H54 (cell line): ENCODE data around the gene MAD1L1.

Source experiments
- DNase-seq: peaks from one replicate; pipeline ENCODE4 v3.0.0; 2011; ENCODE audit warnings: low spot score, mixed read lengths; ENCODE audit not compliant: insufficient read length
- FAIRE-seq: peaks from 3 replicates; lab custom pipeline; 2011; peaks lifted over from hg19 to GRCh38; lab: Jason Lieb, UNC
- POLR2A ChIP-seq: IDR thresholded peaks from 2 replicates; pipeline ENCODE4 v1.6.1; 2011; ENCODE audit warnings: low read depth, mild to moderate bottlenecking, low read length

Gene MAD1L1

GRCh38 chr7:1964211-1964912 lies 268.4 kb downstream of the MAD1L1 start:
- TF ChIP-seq POLR2A, result no peak
- DNase-seq (no peak), FAIRE-seq (no peak)

GRCh38 chr7:1963575-1963974 lies 269.2 kb downstream of the MAD1L1 start:
- no peak for FAIRE-seq
- TF ChIP-seq POLR2A, result no peak
- DNase-seq, result no peak

GRCh38 chr7:1961701-1962276 lies 271.0 kb downstream of the MAD1L1 start:
- FAIRE-seq, result no peak
- TF ChIP-seq POLR2A, result no peak
- no peak for DNase-seq

- TF ChIP-seq POLR2A, result no peak
- FAIRE-seq (no peak), DNase-seq (no peak)
Observed at GRCh38 chr7:1959305-1959704, 273.4 kb downstream of the MAD1L1 start.

- FAIRE-seq, result no peak
- no peak for TF ChIP-seq POLR2A
- DNase-seq, result no peak
Observed at GRCh38 chr7:1957471-1958225, 275.1 kb downstream of the MAD1L1 start.

- no peak for TF ChIP-seq POLR2A
- FAIRE-seq, result no peak
- no peak for DNase-seq
Observed at GRCh38 chr7:1956611-1957470, 275.9 kb downstream of the MAD1L1 start.

GRCh38 chr7:1956141-1956540 lies 276.6 kb downstream of the MAD1L1 start:
- no peak for DNase-seq
- no peak for FAIRE-seq
- TF ChIP-seq POLR2A, result no peak

- no peak for DNase-seq
- no peak for FAIRE-seq
- TF ChIP-seq POLR2A, result no peak
Observed at GRCh38 chr7:1954366-1955004, 278.3 kb downstream of the MAD1L1 start.

GRCh38 chr7:1953199-1954190 lies 279.2 kb downstream of the MAD1L1 start:
- FAIRE-seq (no peak), DNase-seq (no peak)

GRCh38 chr7:1952781-1953180 lies 280.0 kb downstream of the MAD1L1 start:
- TF ChIP-seq POLR2A, result no peak
- no peak for DNase-seq
- FAIRE-seq, result no peak

More at GRCh38 chr7:1953199-1954190, 279.2 kb downstream of the MAD1L1 start:
- TF ChIP-seq POLR2A, result no peak

GRCh38 chr7:1952169-1952760 lies 280.5 kb downstream of the MAD1L1 start:
- DNase-seq (no peak), FAIRE-seq (no peak)
- TF ChIP-seq POLR2A, result no peak

- no peak for FAIRE-seq
- 0 out of 2 replicates have a peak, but pooled peaks have one; percentile 5 for TF ChIP-seq POLR2A
- DNase-seq, result no peak
Observed at GRCh38 chr7:1951600-1951999, 281.1 kb downstream of the MAD1L1 start.
